ENCODE data around the gene SLC13A3.
"Not testable (repeated sequence)": the region's sequence is repeated elsewhere in the genome, so short reads cannot be mapped to it uniquely, and the experiment has no call there.

Gene SLC13A3

DNA sequence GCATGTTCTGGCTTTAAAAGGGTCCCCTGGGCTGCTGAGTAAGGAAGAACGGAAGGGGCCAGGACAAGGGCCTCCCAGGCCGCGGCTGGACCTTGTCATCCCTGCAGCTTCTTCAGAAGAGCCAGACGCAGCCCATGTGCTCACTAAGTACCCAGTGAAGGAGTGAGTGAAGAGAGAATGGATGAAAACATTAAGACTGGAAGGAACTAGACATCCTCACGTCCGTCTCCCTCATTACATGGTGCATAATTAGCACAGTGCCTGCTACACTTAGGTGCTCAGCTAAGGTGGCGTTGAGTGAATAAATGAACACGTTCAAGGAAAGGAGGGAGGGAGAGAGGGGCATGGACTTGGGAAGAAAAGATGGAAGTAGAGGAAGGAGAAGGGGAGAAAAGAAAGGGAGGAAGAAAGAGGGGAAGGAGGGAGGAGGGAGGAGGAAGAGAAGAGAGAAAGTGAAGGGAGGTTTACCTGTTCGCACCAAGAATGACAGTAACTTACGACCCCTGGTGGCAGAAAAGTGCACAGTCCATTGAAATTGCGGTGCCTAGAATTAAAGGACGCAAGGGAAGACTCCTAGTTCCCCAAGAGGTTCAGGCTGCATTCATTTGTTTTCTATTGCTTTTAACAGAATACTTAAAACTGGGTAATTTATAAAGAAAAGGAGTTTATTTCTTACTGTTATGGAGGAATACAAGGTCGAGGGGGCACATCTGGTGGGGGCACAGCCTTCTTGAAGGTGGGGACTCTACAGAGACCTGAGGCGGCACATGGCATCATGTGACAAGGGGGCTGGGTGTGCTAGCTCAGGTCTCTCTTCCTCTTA, 30.0 kb upstream of the SLC13A3 start:
- peak; percentile 87 for DNase-seq

DNA sequence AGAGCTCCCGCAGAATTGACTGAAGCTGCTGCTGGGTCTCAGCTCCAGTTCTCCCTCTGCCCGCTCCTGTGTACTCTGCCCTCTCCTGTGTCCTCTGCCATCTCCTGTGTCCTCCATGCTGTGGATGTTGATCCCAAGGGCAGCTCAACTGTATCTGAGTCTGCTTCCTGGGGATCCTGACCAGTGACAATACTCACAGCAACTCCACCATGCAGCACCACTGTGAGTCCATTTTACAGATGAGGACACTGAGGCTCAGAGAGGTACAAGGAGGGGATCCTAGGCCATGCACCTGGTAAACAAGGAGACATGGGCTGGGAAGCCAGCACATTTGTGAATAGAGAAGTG, 29.4 kb upstream of the SLC13A3 start:
- no peak for DNase-seq

DNA sequence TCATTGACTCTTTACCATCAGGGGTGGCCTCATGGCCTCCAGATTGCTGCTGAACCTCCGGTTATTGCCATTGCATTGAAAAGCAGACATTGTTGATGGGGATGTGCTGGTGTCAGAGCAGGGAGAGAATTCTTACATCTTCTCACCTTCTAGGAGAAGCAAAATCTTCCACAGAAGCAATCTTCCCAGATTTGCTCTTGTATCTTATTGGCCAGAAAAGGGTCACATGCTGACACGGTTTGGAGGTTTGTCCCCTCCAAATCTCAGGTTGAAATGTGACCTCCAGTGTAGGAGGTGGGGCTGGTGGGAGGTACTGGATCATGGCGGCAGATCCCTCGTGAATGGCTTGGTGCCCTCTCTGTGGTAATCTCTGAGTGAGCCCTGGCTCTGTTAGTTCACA, 27.3 kb upstream of the SLC13A3 start:
- no peak for DNase-seq

DNA sequence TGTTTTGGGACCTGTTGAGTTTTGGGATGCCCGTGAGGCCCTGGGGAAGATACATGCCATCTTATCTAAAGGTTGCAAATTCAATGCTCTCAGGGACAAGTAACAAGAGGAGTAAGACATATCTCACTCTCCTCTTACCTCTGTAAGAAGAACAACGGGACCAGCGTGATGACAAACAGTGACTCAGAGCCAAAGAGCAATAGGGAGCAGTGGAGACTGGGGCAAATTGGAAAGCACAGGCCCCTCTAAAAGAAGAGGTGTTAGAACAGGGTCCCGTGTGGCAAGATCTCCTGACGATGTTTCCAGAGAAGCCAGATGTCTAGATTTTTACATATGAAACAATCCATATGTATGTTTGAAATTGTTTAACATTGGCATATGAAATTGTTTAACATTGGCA, 26.3 kb upstream of the SLC13A3 start:
- DNase-seq: no peak

DNA sequence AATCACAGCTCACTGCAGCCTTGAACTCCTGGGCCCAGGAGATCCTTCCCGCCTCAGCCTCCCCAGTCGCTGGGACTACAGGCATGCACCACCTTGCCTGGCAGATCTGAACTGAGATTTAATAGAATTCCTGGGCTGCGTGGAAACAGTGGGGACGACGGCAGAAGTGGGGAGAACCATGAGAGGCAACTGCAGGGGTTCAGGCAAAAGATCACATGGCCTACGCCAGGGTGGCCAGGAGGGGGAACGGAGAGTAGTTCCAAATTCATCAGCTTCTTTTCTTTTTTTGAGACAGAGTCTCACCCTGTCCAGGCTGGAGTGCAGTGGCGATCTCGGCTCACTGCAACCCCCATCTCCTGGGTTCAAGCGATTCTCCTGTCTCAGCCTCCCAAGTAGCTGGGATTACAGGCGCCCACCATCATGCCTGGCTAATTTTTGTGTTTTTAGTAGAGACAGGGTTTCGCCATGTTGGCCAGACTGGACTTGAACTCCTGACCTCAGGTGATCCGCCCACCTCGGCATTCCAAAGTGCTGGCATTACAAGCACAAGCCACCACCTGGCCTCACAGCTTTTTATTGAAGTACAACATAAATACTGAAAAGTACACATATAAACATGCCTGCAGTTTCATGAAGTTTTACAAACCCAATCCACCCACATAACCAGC, 25.5 kb upstream of the SLC13A3 start:
- not testable (repeated sequence) for DNase-seq

DNA sequence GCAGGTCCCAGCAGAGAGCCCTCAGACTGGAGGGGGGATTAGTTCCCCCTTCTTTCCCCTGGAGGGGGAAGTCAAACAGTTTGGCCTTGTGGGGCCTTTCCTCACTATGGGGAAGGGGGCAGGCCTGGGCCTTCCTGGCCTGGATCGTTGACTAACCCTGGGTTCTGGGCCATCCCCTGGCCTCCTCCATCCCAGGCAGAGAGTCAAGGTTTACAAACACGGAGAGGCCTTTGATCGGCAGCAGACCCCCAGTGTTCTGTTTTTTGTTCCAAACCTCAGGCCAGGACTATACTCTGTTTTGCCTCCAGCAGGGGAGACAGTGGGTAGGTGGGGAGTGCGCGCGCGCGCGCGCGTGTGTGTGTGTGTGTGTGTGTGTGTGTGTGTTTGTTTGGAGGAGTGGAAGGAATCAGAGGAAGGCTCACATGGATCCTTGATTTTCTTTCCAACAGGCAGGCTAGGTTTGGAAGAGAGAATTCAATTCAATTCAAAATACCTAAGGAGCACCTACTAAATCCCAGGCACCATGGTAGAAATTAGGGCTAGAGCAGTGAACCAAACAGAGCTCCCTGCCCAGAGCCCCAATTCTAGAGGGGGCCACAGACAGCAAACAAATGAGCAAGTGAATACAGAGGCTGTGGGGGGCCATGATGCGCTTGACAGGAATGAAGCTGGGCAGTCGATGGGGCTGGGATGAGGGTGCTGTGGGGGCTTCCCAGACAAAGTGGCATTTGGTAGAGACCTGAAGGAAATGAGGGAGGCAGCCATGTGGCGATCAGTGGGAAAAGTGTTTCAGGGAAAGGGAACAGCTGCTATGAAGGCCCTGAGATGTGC, 23.2 kb upstream of the SLC13A3 start:
- no peak for DNase-seq

DNA sequence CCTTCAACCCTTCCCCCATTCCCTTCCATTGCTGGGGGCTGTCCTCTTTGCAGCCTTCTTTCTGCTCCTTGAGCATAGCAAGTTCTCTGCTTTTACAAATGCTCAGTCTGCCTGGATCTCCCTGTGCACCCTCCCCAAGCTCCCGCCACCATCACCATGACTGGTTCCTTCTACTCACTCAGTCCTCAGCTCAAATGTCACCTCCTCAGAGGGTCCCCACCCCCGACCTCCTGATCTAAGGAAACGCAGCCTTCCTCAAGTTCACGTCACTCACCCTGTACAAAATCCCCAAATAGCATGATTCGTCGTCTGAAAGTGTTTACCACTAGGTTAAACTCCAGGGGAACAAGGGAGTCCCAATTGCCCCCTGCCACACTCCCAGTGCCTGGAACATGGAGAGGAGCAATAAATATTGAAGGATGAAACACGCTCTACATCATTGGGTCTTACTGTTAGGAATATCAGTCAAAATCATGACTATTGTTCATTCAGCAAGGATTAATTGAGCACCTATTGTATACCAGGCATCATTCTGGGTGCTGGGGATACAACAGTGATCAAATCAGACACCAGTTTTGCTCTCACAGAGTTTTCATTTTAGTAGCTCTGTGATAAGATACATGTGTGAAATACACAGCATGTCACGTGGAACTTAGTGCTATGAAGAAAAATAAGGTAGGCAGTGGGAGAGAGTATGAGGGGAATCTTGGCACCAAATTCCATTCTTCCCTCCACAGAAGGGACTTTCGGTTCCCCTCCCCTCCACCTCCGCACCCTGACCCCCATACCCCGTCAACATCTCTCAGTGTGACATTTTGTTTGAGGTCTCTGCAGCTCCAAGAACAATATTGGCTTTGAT, 22.4 kb upstream of the SLC13A3 start:
- DNase-seq: no peak

DNA sequence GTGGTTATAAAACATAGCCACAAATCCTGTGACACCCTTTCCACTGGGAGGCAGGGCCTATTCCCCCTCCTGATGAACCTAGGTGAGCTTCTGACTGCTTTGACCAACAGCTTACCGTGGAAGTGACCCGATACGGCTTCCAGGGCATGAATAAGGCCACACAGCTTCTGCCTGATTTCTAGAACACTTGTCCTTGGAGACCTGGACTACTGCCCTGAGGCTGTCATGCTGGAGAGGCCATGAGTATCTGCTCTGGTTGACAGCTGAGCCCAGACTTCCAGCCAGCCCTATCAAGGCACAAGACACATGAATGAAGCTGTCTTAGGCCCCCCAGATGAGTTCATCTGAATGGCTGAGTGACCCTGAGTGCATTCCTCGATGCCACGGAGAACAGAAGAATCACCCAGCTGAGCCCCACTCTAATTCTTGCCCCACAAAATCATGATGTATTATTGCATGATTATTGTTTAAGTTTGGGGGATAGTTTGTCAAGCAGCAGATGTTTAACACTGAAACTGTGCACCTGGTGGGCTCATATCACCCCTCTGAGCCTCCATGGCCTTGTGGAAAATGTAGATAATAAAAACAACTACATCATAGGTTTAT, 21.4 kb upstream of the SLC13A3 start:
- no peak for DNase-seq

DNA sequence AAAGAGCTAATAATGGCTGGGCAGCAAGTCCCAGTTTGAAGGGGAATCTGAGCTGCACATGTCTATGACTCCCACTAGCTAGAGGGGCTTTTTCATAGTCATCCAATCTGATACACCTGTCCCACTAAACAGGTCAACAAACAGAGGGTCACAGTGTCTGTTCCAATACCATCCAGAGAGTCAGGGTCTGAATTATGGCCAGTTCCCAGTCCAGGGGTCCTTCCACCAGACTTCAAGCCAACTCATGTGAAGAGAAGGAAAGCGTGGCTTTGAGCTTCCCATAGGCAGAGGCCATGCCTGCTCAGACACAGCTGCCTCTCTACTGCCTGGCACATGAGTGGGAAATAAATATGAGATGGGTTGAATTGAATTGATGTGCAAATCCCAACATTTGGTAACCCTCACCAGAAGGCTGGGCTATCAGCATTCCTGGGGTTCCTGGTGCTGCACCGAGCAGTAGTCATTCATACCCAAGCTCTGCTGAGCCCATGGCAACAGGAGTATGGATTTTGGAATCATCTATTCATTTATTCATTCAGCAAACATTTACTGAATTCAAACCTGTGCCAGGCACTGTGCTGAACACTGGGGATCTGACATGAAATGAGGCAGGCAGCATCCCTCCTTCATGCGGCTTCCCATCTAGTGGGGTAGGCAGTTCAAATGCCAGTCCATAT, 20.7 kb upstream of the SLC13A3 start:
- no peak for DNase-seq

DNA sequence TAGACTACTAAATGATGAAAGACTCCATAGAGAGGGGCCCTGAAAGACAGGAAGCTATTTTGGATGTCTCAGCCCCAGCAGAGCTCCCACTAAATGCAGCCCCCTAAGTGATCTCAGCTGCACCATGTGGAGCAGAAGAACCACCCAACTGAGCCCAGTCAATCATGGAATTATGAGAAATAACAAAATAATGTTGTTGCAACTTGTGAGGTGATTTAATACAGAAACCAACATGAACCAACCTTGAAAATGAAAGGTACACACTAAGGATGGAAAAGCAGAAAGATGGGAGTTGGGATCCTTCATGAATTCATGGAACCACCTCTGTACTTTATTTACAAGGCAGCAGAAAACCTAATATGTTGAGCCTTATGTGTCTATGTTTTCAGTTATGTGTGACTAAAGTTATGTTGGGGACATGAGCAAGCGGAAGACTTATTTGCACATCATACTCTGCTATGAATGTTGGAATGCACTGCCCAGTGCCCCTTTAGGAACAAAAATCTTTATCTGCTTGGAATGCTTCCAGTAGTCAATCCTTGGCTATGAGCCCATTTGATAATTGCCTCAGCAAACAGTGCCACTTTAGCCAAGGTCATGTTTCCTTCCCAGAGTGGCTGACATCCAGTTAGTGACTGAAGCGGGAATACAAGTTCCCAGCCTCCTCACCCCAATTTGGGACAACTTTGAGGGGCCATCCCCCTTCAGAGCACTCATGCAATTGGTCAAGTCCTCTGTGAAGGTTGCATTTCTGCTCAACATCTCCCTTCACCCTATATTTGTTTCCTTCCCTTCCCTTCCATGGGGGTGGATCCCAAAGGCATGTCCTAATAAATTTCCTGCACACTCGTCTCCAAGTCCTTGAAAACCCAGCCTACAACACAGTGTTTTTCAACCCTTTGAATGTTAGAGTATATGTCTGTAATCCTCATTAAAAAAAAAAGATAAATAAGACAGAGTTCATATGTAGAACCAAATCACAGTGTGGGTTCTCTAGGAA, 19.6 kb upstream of the SLC13A3 start:
- DNase-seq: no peak

DNA sequence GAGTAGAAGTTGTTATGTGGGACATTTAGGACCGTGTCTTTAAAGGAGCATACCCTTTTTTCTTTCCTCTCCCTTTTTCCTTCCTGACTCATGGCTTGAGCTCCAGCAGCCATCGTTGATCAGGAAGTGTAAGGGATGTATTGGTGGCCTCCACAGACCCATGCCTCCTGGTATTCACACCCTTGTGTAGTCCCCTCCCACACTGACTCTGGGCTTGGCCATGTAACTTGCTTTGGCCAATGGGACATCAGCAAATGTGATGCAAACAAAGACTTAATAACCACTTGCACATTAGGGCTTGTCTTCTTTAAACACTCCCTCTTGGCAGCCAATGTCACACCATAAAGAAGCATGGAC, 18.9 kb upstream of the SLC13A3 start:
- DNase-seq: no peak

DNA sequence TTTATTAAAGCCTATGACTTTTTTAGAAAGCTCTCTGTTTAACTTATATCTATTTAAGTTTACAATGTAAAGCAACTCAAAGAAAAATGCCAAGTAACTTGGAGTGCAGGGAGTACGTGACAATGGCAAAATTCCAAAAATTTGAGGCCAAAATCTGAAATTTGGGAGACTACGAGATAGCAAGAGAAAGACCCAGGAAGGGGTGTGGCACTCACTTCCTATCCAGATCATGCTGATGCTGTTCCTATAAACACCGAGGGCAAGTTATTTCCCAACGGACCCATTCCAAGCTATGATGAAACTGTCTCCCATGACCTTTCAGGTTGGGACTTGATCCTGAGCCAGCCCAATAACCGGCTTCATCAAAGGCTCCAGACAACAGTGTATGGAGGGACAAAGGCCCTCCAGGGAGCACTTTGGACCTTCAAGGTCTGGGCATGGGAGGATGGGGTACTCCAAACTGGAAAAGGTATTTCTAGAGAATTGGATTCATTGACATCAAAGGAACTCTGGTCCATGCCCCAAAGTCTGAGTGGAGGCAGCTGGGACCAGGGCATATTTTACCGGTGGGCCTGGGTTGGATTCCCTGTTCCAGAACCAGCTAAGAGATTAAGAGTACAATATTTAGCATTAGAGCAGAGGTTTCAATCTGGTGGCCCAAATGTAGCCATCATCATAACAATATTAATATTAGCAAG, 15.7 kb upstream of the SLC13A3 start:
- no peak for DNase-seq

DNA sequence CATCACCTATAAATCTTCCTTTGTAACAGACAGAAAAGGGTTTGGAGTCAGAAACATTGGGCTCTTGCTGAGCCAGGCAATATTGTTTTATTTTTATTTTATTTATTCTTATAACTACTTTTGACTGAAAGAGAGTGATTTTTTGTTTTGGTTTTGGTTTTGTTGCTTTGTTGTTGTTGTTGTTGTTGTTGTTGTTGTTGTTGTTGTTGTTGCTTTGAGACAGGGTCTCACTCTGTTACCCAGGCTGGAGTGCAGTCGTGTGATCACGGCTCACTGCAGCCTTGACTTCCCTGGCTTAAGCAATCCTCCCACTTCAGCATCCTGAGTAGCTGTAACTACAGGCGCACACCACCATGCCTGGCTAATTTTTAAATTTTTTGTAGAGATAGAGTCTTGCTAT, 15.0 kb upstream of the SLC13A3 start:
- DNase-seq: no peak

DNA sequence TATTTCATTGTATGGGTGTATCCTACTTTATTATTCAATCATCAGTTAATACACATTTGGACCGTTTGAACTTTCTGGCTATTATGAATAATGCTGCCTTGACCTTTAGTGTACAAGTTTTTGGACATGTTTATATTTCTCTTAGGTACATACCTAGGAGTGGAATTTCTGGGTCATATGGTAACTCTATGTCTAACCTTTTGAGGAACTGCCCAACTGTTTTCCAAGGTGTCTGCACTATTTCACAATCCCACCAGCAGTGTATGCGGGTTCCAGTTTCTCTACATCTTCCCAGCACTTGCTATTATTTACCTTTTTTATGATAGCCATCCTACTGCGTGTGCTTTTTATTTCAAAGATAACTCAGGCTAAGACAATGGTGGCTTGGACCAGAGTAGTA, 14.3 kb upstream of the SLC13A3 start:
- no peak for DNase-seq

DNA sequence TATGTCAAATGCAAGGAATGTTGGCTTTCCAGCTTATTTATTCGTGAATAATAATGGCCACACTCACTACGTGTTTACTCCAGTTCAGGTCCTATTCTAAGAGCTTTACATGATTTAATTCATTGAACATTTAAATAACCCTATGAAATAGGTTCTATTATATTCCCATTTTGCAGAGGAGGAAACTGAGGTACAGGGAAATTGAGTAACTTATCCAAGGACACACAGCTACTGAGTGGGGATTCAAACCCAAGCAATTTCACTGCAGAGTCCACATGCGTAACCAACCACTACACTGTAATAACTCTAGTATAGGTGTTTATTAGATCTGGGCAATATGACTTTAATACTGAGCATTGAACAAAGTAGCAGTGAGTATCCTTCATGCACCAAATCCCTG, 12.3 kb upstream of the SLC13A3 start:
- no peak for DNase-seq

DNA sequence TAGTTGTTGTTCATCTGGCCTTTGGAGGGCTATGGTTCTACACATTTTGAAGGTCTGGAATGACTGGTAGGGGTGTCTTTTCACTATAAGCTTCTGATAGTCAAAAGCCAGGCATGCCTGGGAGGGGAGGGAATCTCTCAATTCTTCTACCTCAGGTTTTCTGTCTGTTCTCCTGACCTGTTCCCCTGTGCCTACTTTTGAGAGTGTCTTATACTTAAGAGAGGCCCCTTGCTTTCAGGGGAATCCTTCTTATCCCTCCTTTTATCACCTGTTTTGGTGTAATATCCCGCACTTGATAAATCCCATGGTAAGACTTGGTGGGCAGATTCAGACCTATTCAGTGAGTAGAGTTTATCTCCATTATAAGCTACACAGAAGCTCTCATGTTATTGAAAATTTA, 10.4 kb upstream of the SLC13A3 start:
- DNase-seq: no peak

DNA sequence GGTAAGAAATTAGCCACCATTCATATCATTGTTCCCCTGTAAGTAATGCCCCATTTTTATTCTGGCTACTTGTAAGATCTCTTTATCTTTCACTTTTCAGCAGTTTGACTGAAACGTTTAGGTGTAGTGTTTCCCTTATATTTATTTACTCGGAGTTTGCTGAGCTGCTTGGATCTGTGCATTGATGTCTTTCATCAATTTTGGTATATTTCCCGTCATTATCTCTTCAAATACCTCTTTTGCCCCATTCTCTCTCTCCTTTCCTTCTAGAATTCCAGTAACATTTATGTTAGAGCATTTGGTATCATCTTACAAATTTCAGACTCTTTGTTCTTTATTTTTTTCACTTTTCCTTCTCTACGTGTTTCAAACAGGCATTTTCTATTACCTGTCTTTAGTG, 9.2 kb upstream of the SLC13A3 start:
- DNase-seq: no peak

DNA sequence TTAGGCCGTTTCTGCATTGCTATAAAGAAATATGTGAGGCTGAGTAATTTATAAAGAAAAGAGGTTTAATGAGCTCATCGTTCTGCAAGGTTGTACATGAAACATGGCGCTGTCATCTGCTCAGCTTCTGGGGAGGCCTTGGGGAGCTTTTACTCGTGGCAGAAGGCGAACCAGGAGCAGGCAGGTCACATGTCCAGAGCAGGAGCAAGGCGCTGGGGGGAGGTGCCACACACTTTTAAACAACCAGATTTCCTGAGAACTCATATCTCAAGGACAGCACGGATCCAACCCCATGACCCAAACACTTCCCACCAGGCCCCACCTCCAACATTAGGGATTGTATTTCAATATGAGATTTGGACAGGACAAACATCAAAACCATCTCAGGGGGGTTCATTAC, 6.4 kb upstream of the SLC13A3 start:
- no peak for DNase-seq

DNA sequence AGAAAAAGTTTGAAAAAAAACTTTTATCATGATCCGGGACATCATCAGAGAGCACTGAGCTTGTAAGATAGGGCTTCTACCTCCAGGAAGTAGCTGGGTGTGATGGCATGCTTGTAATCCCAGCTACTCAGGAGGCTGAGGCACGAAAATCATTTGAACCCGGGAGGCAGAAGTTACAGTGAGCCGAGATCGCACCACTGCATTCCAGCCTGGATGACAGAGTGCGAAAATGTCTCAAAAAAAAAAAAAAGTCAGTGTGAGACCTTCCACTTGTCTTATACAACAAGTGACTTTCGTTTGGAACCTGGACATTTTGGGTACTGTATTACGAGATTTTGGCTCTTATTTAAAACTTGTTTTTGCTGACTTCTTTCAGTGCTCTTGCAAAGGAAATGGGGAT, 5.9 kb upstream of the SLC13A3 start:
- DNase-seq: no peak

DNA sequence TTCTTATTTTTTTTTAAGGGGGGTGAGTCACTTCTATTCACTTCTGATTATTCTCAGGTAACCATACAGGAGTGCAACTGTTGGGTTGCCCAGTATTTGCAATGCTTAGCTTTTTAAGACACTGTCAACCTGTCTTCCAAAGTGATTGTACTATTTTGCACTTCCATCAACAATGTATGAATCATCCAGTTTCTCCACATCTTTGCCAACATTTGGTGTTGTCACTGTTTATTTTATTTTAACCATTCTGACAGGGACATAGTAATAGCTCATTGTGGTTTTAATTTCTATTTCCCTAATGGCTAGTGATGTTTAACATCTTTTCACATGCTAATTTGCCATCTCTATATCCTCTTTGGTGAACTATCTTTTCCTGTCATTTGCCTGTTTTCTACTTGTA, 1.4 kb upstream of the SLC13A3 start:
- DNase-seq: no peak

Measured in hematopoietic multipotent progenitor cell treated with erythropoietin and hydrocortisone succinate and interleukin-3 and kit ligand, for 4 days (in vitro differentiated cells).